ENCODE results near the gene ESD. TPM values are rescaled to one million over a fixed set of nuclear protein-coding genes. Genes with fewer than 3 reads are reported as not detected.
"Not testable (repeated sequence)": the region's sequence is repeated elsewhere in the genome, so short reads cannot be mapped to it uniquely, and the experiment has no call there.

The ESD gene
- 113 TPM for total RNA-seq

GRCh38 chr13:46796515-46797474 lies at the start of gene ESD:
Gene ESD (minus strand): TSS chr13:46797161. CDS start chr13:46791413, 5,748 bp downstream.
- DNase-seq, result peak; percentile 89

GRCh38 chr13:46846726-46847125 lies 49.8 kb upstream of the ESD start:
- no peak for DNase-seq

- no peak for DNase-seq
These were observed 48.2 kb upstream of the ESD start for GRCh38 chr13:46845146-46845545.

- no peak for DNase-seq
These were observed 47.5 kb upstream of the ESD start for GRCh38 chr13:46844431-46844830.

- no peak for DNase-seq
These were observed 42.4 kb upstream of the ESD start for GRCh38 chr13:46839399-46839798.

- DNase-seq, result no peak
These were observed 37.7 kb upstream of the ESD start for GRCh38 chr13:46834657-46835056.

GRCh38 chr13:46831588-46832194 lies 34.7 kb upstream of the ESD start:
- DNase-seq, result peak; percentile 41

- no peak for DNase-seq
These were observed 33.5 kb upstream of the ESD start for GRCh38 chr13:46830405-46831005.

GRCh38 chr13:46822551-46822950 lies 25.6 kb upstream of the ESD start:
- DNase-seq, result no peak

- no peak for DNase-seq
These were observed 21.0 kb upstream of the ESD start for GRCh38 chr13:46817838-46818476.

GRCh38 chr13:46817095-46817494 lies 20.1 kb upstream of the ESD start:
- no peak for DNase-seq

GRCh38 chr13:46816371-46816770 lies 19.4 kb upstream of the ESD start:
- no peak for DNase-seq

GRCh38 chr13:46812301-46812797 lies 15.4 kb upstream of the ESD start:
- no peak for DNase-seq

- DNase-seq, result no peak
These were observed 13.5 kb upstream of the ESD start for GRCh38 chr13:46810440-46810839.

GRCh38 chr13:46804921-46805320 lies 8.0 kb upstream of the ESD start:
- DNase-seq, result not testable (repeated sequence)

- DNase-seq, result no peak
These were observed 7.4 kb upstream of the ESD start for GRCh38 chr13:46804391-46804815.

GRCh38 chr13:46803586-46803985 lies 6.6 kb upstream of the ESD start:
- no peak for DNase-seq

- DNase-seq, result no peak
These were observed 4.9 kb upstream of the ESD start for GRCh38 chr13:46801858-46802257.

GRCh38 chr13:46799139-46799538 lies 2.2 kb upstream of the ESD start:
- DNase-seq, result no peak

GRCh38 chr13:46797501-46798237 lies 708 bp upstream of the ESD start:
- no peak for DNase-seq

GRCh38 chr13:46796129-46796514 lies 839 bp downstream of the ESD start:
- DNase-seq, result no peak

GRCh38 chr13:46795321-46795720 lies 1.6 kb downstream of the ESD start:
- DNase-seq, result no peak

Data from skin of body (tissue), 2 donors.